ENCODE measurements around the gene STRN3.
"Not testable (repeated sequence)": the region's sequence is repeated elsewhere in the genome, so short reads cannot be mapped to it uniquely, and the experiment has no call there.

The STRN3 gene

GRCh38 chr14:30903285-30904124 lies 122.7 kb downstream of the STRN3 start:
- DNase-seq = no peak

GRCh38 chr14:30897121-30897520 lies 129.1 kb downstream of the STRN3 start:
- not testable (repeated sequence) for DNase-seq

DNA sequence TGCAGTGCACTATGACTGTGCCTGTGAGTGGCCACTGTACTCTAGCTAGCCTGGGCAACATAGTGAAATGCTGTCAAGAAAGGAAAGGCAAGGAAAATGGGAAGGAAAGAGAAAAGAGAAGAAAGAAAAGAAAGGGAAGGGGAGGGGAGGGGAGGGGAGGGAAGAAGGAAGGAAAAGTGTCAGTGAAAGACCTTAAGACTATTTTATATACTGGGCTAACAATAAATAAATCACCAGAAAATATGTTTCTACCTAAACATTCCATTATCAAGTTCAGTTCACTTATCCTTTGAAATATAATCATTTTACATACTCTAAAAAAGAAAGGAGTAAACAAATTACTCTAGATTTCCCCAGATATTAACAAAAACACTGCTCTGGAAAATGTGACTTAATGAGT lies 129.7 kb downstream of the STRN3 start:
- DNase-seq = no peak

DNA sequence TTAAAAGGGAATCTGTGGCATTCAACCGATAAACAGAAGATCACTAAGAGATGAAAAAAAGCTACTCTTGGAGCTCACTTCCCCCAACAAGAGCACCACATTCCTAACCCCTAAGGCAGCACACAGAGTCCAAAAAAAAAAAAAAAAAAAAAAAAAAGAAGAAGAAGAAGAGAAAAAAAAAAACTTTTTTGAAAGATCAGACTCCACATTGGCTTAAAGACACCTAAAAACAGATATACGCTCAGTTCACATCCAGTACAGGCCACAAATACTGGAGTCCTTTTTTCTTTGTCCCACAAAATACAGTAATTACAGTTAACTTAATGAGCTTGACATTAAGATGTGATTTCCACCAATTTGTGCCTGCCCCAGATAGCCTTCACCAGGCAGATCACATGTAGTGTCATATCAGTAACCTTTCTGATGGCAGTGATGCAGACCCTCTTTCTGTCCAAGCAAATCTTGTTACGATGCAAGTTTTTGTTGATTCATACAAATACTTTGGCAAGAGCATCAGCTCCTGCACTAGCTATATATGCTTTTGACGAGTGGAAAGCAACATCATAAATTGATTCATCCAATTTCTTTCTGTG lies 131.2 kb downstream of the STRN3 start:
- no peak for DNase-seq

GRCh38 chr14:30893819-30894218 lies 132.4 kb downstream of the STRN3 start:
- no peak for DNase-seq

DNA sequence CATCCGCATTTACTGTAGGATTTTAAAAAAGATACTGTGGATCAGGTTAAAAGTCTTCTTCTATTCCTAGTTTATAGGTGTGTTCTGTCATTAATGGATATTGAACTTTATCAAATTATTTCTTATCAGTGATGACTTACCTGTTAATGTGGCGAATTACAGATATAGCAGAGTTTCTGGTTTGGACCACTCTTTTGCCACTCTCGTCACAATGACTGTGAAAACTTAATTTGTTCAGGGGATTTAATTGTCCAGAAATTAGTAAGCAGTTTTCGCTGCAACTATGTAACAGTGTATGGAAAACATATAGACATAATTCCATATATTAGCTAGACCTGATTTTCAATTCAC lies 137.0 kb downstream of the STRN3 start:
- no peak for DNase-seq

DNA sequence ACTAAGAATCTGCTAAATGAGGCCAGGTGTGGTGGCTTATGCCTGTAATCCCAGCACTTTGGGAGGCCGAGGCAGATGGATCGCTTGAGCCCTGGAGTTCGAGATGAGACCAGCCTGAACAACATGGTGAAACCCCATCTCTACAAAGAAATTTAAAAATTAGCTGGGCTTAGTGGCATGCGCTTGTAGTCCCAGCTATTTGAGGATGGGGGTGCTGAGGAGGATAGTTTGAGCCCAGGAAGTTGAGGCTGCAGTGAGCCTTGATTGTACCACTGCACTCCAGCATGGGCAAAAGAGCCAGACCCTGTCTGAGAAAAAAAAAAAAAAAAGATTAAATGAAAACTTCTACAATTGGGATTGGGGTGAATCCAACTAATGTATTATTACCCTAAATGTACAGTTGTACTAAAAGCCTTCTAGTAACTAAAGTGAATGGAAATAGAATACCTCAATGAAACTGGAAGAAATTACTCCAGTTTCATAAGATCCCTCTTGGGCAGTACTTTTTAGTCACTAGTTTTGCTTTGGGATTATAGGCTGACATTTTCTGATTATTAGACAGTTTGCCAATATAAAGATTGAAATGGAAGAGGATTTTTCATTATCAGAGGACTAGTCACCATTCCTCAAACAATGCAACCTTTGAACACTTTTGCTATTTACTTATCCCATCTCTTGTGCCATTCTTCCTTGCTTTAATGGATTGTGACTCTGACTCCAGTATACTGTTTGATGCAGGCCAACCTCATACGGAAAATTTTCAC lies 137.5 kb downstream of the STRN3 start:
- no peak for DNase-seq

DNA sequence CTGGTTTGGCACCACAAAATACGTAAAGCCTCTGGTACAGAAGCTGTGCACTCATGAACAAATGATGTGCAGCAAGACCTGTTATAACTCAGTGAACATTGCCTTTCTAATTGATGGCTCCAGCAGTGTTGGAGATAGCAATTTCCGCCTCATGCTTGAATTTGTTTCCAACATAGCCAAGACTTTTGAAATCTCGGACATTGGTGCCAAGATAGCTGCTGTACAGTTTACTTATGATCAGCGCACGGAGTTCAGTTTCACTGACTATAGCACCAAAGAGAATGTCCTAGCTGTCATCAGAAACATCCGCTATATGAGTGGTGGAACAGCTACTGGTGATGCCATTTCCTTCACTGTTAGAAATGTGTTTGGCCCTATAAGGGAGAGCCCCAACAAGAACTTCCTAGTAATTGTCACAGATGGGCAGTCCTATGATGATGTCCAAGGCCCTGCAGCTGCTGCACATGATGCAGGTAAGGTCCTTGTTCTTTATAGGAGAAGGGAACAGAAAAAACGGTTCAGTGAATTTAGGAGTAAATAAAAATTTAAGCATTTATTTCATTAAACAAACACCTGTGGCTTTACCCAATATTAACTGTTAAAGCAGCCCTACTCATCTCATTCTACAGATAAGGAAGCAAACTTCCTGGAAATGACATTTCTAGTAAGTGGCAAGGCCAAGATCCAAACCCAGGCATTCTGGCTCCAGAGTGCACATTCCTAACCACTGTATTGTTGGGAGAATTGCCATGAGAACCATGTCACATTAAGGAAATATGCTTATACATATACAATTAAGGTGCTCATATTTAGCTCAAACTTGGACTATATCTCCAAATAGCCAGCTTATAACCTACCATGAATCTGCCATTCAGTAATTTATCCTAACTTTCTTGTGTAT lies 140.1 kb downstream of the STRN3 start:
- no peak for DNase-seq

DNA sequence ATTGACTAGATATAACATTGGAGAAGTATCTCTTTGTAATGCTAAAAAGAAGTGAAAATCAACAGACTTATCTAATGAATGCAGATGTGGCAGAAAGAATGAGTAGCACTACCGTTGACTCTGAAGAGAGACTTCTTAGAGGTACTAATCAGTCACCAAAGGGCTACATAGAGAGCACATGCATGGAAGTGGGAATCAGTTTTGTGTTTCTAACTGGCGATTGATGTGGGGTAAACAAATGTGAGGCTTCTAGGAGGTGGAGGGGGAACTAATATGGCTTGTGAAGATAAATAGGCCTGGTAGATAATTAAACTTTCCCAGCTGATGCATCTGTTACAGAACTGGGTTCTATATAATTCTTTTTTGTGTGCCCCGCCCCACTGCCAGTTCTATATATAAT lies 141.3 kb downstream of the STRN3 start:
- no peak for DNase-seq

DNA sequence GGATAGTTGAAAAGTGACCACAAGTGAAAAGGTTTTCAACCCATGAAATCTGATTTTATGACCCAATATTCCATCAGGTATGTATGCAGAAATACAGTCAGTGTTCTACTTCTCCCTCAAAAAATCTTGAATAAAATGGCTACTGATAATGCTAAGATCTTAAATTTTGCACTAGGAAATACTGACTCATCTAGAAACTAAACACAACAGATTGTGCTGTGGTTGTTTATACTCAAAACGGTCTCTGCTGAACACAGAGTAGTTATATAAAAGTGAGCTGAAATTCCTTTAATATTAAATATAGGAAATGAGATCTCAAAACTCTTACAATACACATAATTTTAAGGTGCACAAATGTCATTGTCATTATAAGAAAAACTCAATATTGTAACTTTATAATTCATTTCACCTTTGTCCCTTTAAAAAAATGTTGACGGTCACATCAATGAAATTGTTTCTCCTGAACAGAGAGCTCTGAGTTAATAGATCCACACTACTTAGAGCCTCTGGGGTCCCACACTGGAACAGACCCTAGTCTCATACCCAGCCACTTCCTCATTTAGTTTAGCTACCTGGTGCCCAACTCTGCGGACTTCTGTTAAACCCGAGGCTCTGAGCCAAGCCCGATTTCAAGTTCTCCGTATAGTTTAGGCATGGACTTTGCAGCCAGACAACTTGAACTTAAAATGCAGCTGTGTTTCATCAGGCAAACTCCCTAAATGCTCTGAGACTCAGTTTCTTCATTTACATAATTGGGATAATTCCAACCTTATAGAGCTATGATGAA lies 142.5 kb downstream of the STRN3 start:
- no peak for DNase-seq

GRCh38 chr14:30882431-30882830 lies 143.7 kb downstream of the STRN3 start:
- no peak for DNase-seq

- no peak for DNase-seq
Measured at GRCh38 chr14:30876692-30877091, 149.5 kb downstream of the STRN3 start.

DNA sequence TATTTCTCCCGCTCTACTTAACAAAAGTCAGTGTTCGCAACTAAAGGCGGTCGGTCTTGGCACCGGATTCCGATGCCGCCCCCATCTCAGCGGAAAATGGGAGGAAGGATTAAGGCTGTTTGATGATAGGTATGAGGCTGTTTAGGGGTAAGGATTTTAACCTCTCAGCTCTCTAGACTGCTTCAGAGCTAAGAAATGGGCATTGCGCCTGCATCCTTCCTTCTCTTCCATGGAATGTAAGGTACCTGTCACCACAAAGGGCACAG lies 150.5 kb downstream of the STRN3 start:
- DNase-seq = no peak

DNA sequence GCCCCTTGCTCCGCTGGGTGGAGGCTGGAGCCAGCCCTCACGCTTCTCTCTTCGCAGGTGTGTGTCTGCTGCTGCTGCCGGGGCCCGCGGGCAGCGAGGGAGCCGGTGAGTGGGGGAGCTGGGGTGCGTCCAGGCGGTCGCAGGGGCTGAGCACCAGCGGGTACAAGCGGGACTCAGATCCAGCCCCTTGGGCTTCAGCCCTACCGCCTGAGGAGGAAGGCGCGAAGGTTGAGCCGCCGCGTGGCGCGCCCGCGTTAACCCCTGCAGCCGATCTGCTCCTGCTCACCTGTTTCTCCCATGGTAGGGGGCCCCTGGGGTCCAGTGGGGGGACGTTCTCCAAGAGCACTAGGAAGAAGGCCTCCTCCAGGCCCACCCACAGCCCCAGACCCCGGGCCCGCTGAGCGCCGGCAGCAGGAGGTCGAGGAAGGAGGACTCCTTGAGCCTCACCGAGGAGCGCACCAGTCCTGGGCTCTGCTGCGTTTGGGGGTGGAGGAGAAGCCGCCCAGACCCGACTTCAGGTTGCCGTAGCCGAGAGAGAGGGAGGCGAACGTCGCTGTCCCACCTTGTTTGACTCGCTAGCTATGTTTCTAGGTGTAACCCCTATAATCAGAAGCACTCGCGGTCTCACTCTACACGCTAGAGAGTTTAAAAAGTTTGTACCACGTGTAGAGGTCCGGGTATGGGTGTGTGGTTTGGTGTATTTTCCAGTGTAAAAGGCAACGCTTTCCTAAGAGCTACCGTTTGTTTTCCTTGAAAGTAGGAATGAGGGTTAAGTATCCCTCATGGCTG lies 151.0 kb downstream of the STRN3 start:
- DNase-seq = no peak

- peak; percentile 18 for DNase-seq
Measured at GRCh38 chr14:30874120-30874998, 151.8 kb downstream of the STRN3 start, which contains the start of gene COCH. Gene COCH (plus strand): TSS chr14:30874559. CDS start chr14:30874939, 380 bp downstream.

GRCh38 chr14:30873308-30874119 lies 152.7 kb downstream of the STRN3 start:
- DNase-seq = no peak

DNA sequence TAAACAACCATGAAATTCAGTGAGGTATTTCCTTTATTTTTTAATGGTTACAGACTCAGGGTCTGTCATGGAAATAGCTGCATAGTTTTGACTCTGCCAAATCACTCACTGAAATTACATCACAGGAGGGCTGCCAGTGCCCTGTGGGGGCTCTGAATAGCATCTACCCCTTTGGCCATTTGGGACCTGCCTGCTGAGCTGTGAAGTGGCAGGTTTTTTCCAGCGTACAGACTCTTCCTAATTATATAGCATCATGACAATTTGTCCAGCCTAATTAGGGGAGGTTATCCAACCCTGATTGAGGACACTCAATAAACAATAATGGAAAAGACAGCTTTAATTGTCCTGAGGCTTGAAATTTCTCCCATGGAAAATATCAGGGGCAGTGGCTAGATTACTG lies 153.6 kb downstream of the STRN3 start:
- no peak for DNase-seq

GRCh38 chr14:30869551-30870155 lies 156.5 kb downstream of the STRN3 start:
- DNase-seq = no peak

GRCh38 chr14:30868736-30869135 lies 157.4 kb downstream of the STRN3 start:
- no peak for DNase-seq

Measured in stimulated activated CD4-positive, alpha-beta T cell treated with anti-CD3 and anti-CD28 coated beads, Interleukin-4, amount 100 ng/mL, for 24 hours (primary cell).